SK-N-SH treated with all-trans-retinoic acid at 6 μM for 48 hours (cell line): ENCODE results near the gene LRRC43.

Experiments
- ATAC-seq: fragments of 200-7000 bp; cut with Tn5 transposase; 3 replicates; pipeline ENCODE4 v1.9.1; 2020; ENCODE audit warnings: mild to moderate bottlenecking, moderate library complexity
- BACH2 ChIP-seq: fragments of 250-450 bp; sonication (Bioruptor Pico); IDR thresholded peaks from 2 replicates; pipeline ENCODE4 v1.9.0; 2021; ENCODE audit warnings: mild to moderate bottlenecking, borderline replicate concordance
- CSDC2 ChIP-seq: fragments of 250-450 bp; sonication (Bioruptor Pico); IDR thresholded peaks from 2 replicates; pipeline ENCODE4 v1.5.0; 2020; ENCODE audit warnings: mild to moderate bottlenecking, moderate library complexity
- OSR1 ChIP-seq: fragments of 250-450 bp; sonication (Bioruptor Pico); IDR thresholded peaks from 2 replicates; pipeline ENCODE4 v1.8.0; 2022; ENCODE audit warnings: moderate library complexity, mild to moderate bottlenecking, inconsistent platforms
- POU6F1 ChIP-seq: fragments of 250-450 bp; sonication (Bioruptor Pico); IDR thresholded peaks from 2 replicates; pipeline ENCODE4 v1.8.0; 2021; ENCODE audit warnings: low read depth, mild to moderate bottlenecking, moderate library complexity, borderline replicate concordance
- SNAI2 ChIP-seq: fragments of 250-450 bp; sonication (Bioruptor Pico); IDR thresholded peaks from 2 replicates; pipeline ENCODE4 v1.5.0; 2020; ENCODE audit warnings: mild to moderate bottlenecking, moderate library complexity
- ZC3H10 ChIP-seq: fragments of 250-450 bp; sonication (Bioruptor Pico); IDR thresholded peaks from 2 replicates; pipeline ENCODE4 v1.5.1; 2021; ENCODE audit warnings: mild to moderate bottlenecking, moderate library complexity
- ZFP30 ChIP-seq: fragments of 450-650 bp; formaldehyde crosslinking; IDR thresholded peaks from 2 replicates; pipeline ENCODE4 v1.5.0; 2022; ENCODE audit warnings: mild to moderate bottlenecking, moderate library complexity
- ZNF565 ChIP-seq: fragments of 450-650 bp; formaldehyde crosslinking; conservative IDR thresholded peaks from 2 replicates; pipeline ENCODE4 v1.5.0; 2020; ENCODE audit warnings: low read depth, mild to moderate bottlenecking, moderate library complexity
- TF ChIP-seq, protein P1 (sequence below): fragments of 250-450 bp; sonication (Bioruptor Pico); IDR thresholded peaks from 2 replicates; pipeline ENCODE4 v1.5.0; 2020; ENCODE audit warnings: mild to moderate bottlenecking, moderate library complexity
- TF ChIP-seq, protein P2 (sequence below): fragments of 250-450 bp; sonication (Bioruptor Pico); IDR thresholded peaks from 2 replicates; pipeline ENCODE4 v1.5.1; 2021; ENCODE audit warnings: mild to moderate bottlenecking, moderate library complexity

Gene LRRC43

DNA sequence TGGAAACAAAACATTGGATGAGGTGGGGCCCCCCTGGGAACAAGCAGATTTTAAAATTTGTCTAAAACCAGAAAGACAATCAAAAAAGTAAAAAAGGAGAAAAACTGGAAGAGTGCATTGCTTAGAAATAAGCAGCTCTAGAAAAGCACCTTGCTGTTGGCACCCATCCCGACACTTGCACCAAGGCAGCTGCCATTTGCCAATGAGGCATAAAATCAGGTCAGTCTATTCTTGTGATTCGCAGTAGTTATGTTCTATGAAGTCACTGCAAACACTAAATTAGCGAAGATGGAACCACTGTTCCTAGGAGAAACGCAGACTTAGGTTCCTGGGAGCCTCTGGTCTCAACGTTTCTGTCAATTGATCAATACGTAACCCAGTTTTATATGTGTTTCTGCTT lies 67.1 kb downstream of the LRRC43 start (continued):
- TF ChIP-seq, protein P1, sequence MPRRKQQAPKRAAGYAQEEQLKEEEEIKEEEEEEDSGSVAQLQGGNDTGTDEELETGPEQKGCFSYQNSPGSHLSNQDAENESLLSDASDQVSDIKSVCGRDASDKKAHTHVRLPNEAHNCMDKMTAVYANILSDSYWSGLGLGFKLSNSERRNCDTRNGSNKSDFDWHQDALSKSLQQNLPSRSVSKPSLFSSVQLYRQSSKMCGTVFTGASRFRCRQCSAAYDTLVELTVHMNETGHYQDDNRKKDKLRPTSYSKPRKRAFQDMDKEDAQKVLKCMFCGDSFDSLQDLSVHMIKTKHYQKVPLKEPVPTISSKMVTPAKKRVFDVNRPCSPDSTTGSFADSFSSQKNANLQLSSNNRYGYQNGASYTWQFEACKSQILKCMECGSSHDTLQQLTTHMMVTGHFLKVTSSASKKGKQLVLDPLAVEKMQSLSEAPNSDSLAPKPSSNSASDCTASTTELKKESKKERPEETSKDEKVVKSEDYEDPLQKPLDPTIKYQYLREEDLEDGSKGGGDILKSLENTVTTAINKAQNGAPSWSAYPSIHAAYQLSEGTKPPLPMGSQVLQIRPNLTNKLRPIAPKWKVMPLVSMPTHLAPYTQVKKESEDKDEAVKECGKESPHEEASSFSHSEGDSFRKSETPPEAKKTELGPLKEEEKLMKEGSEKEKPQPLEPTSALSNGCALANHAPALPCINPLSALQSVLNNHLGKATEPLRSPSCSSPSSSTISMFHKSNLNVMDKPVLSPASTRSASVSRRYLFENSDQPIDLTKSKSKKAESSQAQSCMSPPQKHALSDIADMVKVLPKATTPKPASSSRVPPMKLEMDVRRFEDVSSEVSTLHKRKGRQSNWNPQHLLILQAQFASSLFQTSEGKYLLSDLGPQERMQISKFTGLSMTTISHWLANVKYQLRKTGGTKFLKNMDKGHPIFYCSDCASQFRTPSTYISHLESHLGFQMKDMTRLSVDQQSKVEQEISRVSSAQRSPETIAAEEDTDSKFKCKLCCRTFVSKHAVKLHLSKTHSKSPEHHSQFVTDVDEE (CRISPR knock-in tag): no peak
- no peak for TF ChIP-seq ZC3H10
- TF ChIP-seq ZFP30 (CRISPR knock-in tag): no peak
- TF ChIP-seq POU6F1: no peak

DNA sequence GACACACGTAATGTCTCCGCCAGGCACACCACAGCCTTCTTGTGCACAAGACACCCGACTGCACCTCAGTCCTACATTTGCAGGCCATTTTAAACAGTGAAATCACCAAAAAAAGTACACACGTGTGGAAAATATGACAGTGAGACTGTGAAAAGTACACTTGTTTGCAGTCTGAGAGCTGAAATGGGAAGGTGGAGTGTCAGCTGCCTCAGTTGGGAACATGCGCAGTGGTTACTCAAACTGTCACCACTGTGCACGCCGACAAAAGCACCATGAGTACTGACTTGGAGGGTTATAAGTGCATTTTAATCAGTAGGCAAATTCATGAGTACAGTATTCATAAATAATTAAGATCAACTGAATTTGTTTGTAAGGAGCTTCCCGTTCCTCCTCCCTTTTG lies 67.6 kb downstream of the LRRC43 start:
- TF ChIP-seq POU6F1: no peak
- no peak for TF ChIP-seq CSDC2 (CRISPR knock-in tag)
- no peak for TF ChIP-seq BACH2
- TF ChIP-seq ZFP30 (CRISPR knock-in tag): no peak
- no peak for TF ChIP-seq SNAI2 (CRISPR knock-in tag)
- no peak for TF ChIP-seq ZC3H10
- TF ChIP-seq, protein P2, sequence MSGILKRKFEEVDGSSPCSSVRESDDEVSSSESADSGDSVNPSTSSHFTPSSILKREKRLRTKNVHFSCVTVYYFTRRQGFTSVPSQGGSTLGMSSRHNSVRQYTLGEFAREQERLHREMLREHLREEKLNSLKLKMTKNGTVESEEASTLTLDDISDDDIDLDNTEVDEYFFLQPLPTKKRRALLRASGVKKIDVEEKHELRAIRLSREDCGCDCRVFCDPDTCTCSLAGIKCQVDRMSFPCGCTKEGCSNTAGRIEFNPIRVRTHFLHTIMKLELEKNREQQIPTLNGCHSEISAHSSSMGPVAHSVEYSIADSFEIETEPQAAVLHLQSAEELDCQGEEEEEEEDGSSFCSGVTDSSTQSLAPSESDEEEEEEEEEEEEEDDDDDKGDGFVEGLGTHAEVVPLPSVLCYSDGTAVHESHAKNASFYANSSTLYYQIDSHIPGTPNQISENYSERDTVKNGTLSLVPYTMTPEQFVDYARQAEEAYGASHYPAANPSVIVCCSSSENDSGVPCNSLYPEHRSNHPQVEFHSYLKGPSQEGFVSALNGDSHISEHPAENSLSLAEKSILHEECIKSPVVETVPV (CRISPR knock-in tag): no peak
- TF ChIP-seq ZNF565 (CRISPR knock-in tag): no peak
- no peak for TF ChIP-seq OSR1 (CRISPR knock-in tag)
- no peak for ATAC-seq
